ENCODE results near the gene TFAP2B. TPM values are rescaled to one million over a fixed set of nuclear protein-coding genes. Genes with fewer than 3 reads are reported as not detected.

The TFAP2B gene
- total RNA-seq, result not detected in 2 replicates

DNA sequence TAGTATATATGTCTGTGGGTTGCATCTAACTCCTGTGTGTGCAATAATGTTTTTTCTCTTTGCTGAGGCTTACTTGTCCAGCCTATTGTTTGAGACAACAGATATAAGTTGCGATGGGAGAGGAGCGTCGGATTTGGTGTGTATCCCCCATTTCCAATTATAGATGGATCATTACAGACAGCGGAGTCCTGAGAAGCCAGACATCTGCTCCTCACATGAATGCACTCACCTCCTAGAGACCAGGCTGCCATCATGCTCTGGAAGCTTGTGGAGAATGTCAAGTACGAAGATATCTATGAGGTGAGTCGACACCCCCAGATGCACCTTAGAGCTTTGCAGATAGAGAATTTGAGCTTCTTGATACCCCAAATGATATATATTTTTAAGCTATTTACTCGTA, at the start of gene TFAP2B:
TFAP2B (plus strand) TSS at position 199 of the 400 bp plus-strand sequence; CDS start at position 220, 21 bp downstream.
- intact Hi-C loops (cut with micrococcal nuclease), result loop anchor here (10.0 kb wide), 2 partner anchors 1036 to 1446 kb away; no protein-coding TSS in a partner anchor

DNA sequence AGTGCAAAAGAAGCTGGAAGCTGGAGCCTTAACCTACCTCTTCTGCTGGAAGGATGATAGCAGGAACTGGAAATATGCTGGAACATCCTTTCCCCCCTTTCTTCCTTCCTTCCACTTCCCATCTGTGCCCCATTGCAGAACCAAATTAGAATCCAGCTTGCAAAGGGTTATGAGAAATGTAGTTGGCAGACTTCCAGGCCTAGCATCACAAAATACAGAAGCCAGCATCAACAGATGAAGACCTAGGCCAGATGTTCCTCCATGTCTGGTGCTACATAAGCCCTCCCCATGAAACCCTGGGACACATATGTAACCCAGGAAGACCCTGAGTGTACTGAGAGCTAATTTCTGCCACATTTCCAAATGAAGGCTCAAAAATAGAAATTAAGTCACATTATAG, 40.0 kb upstream of the TFAP2B start:
- intact Hi-C loops (cut with micrococcal nuclease), result no loop called here

GRCh38 chr6:50780382-50780781, 38.3 kb upstream of the TFAP2B start:
- intact Hi-C loops (cut with micrococcal nuclease), result no loop called here

- intact Hi-C loops (cut with micrococcal nuclease), result no loop called here
These were observed 32.8 kb upstream of the TFAP2B start for GRCh38 chr6:50785921-50786320.

GRCh38 chr6:50791900-50792508, 26.7 kb upstream of the TFAP2B start:
- intact Hi-C loops (cut with micrococcal nuclease), result loop anchor here (1.0 kb wide), 2 partner anchors 136 to 664 kb away; no protein-coding TSS in a partner anchor

- intact Hi-C loops (cut with micrococcal nuclease), result loop anchor here (1.0 kb wide), 2 partner anchors 136 to 664 kb away; no protein-coding TSS in a partner anchor
These were observed 25.9 kb upstream of the TFAP2B start for GRCh38 chr6:50792771-50793170.

GRCh38 chr6:50795574-50795973, 23.1 kb upstream of the TFAP2B start:
- intact Hi-C loops (cut with micrococcal nuclease), result no loop called here

DNA sequence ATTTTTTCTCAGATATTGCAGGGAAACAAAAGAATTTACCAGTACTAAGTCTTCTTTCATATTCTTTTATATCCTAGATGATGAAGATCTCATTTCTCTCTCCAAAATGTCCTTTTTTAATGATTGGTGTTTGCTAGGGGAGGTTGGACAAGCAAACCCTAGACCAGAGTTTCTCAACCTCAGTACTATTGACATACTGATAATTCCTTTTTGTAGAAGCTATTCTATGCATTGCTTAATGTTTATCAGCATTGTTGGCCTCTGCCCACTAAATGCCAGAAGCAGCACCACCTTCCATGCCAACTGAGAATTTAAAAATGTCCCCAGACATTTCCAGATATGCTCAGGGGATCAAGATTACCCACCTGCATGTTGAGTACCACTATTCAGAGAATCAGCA, 14.4 kb upstream of the TFAP2B start:
- intact Hi-C loops (cut with micrococcal nuclease), result no loop called here

GRCh38 chr6:50807035-50807434, 11.6 kb upstream of the TFAP2B start:
- intact Hi-C loops (cut with micrococcal nuclease), result no loop called here

GRCh38 chr6:50815436-50816114, 3.1 kb upstream of the TFAP2B start:
- intact Hi-C loops (cut with micrococcal nuclease), result loop anchor here (1.0 to 10.0 kb wide), 6 partner anchors 535 to 1449 kb away; no protein-coding TSS in a partner anchor

- intact Hi-C loops (cut with micrococcal nuclease), result loop anchor here (1.0 to 10.0 kb wide), 6 partner anchors 534 to 1449 kb away; no protein-coding TSS in a partner anchor
These were observed 2.5 kb upstream of the TFAP2B start for GRCh38 chr6:50816115-50816675.

GRCh38 chr6:50816947-50817645, 1.6 kb upstream of the TFAP2B start:
- intact Hi-C loops (cut with micrococcal nuclease), result loop anchor here (1.0 to 10.0 kb wide), 6 partner anchors 533 to 1448 kb away; no protein-coding TSS in a partner anchor

DNA sequence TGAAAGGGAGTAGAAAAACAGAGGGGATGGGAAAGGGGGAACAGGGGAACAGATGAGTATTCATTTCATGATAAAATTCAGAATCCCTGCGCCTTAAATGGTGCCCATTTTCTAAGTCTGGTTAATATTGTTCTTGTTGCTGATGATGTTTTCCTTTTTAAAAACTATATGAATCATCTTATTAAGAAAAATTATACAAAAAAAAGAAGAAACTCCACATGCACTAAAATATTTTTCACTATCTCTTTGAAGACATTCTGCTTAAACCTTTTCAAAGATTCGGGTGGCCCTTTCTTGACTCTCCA, 1.1 kb upstream of the TFAP2B start:
- intact Hi-C loops (cut with micrococcal nuclease), result loop anchor here (10.0 kb wide), 2 partner anchors 1037 to 1447 kb away; no protein-coding TSS in a partner anchor

- intact Hi-C loops (cut with micrococcal nuclease), result loop anchor here (10.0 kb wide), 2 partner anchors 1037 to 1447 kb away; no protein-coding TSS in a partner anchor
These were observed 651 bp upstream of the TFAP2B start for GRCh38 chr6:50818020-50818419.

- intact Hi-C loops (cut with micrococcal nuclease), result loop anchor here (10.0 kb wide), 2 partner anchors 1035 to 1445 kb away; no protein-coding TSS in a partner anchor
These were observed 814 bp downstream of the TFAP2B start for GRCh38 chr6:50819466-50819903.

GRCh38 chr6:50819904-50820868, 1.5 kb downstream of the TFAP2B start:
- intact Hi-C loops (cut with micrococcal nuclease), result loop anchor here (2.0 to 10.0 kb wide), 4 partner anchors 21 to 1445 kb away; no protein-coding TSS in a partner anchor

- intact Hi-C loops (cut with micrococcal nuclease), result loop anchor here (2.0 kb wide), 2 partner anchors 20 to 28 kb away; no protein-coding TSS in a partner anchor
These were observed 2.2 kb downstream of the TFAP2B start for GRCh38 chr6:50820869-50821264.

GRCh38 chr6:50821441-50822077, 2.9 kb downstream of the TFAP2B start:
- intact Hi-C loops (cut with micrococcal nuclease), result loop anchor here (2.0 kb wide), 3 partner anchors 19 to 105 kb away; no protein-coding TSS in a partner anchor

- intact Hi-C loops (cut with micrococcal nuclease), result loop anchor here (2.0 kb wide), 1 partner anchor 105 kb away; no protein-coding TSS in a partner anchor
These were observed 3.4 kb downstream of the TFAP2B start for GRCh38 chr6:50822078-50822476.

All from T-helper 1 cell treated with Interleukin-12 subunit alpha and Interleukin-12 subunit beta and Interleukin-4 antibody, amounts not matched to agents 30 ng/mL and 1 ng/mL, for 36 hours (primary cell).